CD4-positive, alpha-beta T cell treated with Interleukin-15 for 1 hour (primary cell): ENCODE results near the gene FRAS1.
"Not testable (repeated sequence)": the region's sequence is repeated elsewhere in the genome, so short reads cannot be mapped to it uniquely, and the experiment has no call there.

ENCODE experiments used
- DNase-seq: peaks from one replicate; pipeline ENCODE4 v3.0.0-alpha.2; 2020

The FRAS1 gene

GRCh38 chr4:78292856-78293255 lies 235.7 kb downstream of the FRAS1 start:
- no peak for DNase-seq

GRCh38 chr4:78293348-78293747 lies 236.2 kb downstream of the FRAS1 start:
- DNase-seq: no peak

- DNase-seq: no peak
Measured at GRCh38 chr4:78293821-78294301, 236.7 kb downstream of the FRAS1 start.

- no peak for DNase-seq
Measured at GRCh38 chr4:78296261-78296660, 239.1 kb downstream of the FRAS1 start.

- DNase-seq: no peak
Measured at GRCh38 chr4:78297116-78297800, 240.1 kb downstream of the FRAS1 start.

- DNase-seq: no peak
Measured at GRCh38 chr4:78298618-78299017, 241.5 kb downstream of the FRAS1 start.

GRCh38 chr4:78299565-78299972 lies 242.4 kb downstream of the FRAS1 start:
- DNase-seq: no peak

GRCh38 chr4:78307263-78307662 lies 250.1 kb downstream of the FRAS1 start:
- DNase-seq: not testable (repeated sequence)

GRCh38 chr4:78308517-78308916 lies 251.4 kb downstream of the FRAS1 start:
- no peak for DNase-seq

GRCh38 chr4:78309352-78309751 lies 252.2 kb downstream of the FRAS1 start:
- no peak for DNase-seq

- DNase-seq: no peak
Measured at GRCh38 chr4:78310007-78310739, 253.1 kb downstream of the FRAS1 start.

GRCh38 chr4:78310740-78311115 lies 253.6 kb downstream of the FRAS1 start:
- no peak for DNase-seq

GRCh38 chr4:78311306-78311705 lies 254.2 kb downstream of the FRAS1 start:
- DNase-seq: no peak

- DNase-seq: no peak
Measured at GRCh38 chr4:78312989-78313753, 256.0 kb downstream of the FRAS1 start.

GRCh38 chr4:78313754-78314120 lies 256.6 kb downstream of the FRAS1 start:
- no peak for DNase-seq

GRCh38 chr4:78318126-78318525 lies 261.0 kb downstream of the FRAS1 start:
- no peak for DNase-seq

- no peak for DNase-seq
Measured at GRCh38 chr4:78320349-78320935, 263.3 kb downstream of the FRAS1 start.

- no peak for DNase-seq
Measured at GRCh38 chr4:78322032-78322431, 264.9 kb downstream of the FRAS1 start.

GRCh38 chr4:78323439-78323838 lies 266.3 kb downstream of the FRAS1 start:
- DNase-seq: no peak

- no peak for DNase-seq
Measured at GRCh38 chr4:78324625-78325024, 267.5 kb downstream of the FRAS1 start.

GRCh38 chr4:78325271-78326157 lies 268.4 kb downstream of the FRAS1 start:
- no peak for DNase-seq

- DNase-seq: not testable (repeated sequence)
Measured at GRCh38 chr4:78328591-78328990, 271.5 kb downstream of the FRAS1 start.
